ENCODE results near the gene OR4P4.

The OR4P4 gene

DNA sequence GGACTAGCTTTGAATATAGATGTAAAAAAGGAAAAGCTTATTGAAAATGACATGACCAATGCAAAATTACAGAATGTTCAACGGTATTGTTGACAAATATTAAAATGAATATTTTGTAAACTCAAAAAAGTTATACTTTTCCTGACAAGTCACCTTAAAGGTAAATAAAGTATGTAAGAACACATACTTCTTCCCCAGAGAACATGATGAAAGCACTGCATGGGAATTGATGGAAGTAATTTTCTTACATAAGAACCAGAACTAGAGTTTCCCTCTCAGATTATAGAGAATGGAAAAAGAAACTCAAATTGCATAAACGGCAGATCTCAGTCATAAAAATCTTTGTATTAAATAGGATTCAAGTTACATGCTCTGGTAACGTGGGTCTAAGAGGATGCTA is at the start of gene OR4P4:
TSS of gene OR4P4 (plus strand) at position 301 of the 400 bp plus-strand sequence.
- no peak for DNase-seq

DNA sequence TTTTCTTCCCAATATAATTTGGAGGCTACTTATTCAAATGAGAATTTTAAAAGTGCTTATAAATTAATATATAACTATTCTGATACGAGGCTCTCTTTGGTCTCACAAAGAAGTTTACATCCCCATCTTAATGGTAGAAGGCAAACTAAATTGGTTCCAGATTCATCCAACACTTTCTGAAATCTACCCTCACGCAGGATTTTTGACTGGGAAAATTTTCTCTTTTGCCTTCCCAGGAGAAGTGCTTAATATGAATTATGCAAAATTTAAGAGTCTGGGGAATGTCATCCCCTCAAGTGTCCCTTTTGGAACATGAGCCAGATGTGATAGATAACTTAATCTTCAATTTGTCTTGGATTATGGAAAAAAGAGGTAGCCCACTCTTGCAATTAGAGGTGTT is 27.4 kb upstream of the OR4P4 start, which contains the start of gene OR4C11:
TSS of gene OR4C11 (minus strand) at position 101 of the 400 bp plus-strand sequence. CDS start 3,272 bp downstream, outside the sequence.
- no peak for DNase-seq

DNA sequence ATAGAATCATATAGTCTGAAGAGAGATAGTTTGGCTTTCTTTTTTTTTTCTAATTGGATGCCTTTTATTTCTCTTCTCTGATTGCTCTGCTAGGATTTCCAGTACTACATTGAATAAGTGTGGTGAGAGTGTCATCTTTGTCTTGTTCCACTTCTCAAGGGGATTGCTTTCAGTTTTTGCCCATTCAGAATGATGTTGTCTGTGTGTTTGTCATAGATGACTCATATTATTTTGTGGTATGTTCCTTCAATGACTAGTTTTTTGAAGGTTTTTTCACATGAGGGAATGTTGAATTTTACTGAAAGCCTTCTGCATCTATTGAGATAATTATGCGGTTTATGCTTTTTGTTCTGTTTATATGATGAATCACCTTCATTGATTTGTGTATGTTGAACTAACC is 10.4 kb upstream of the OR4P4 start:
- no peak for DNase-seq

DNA sequence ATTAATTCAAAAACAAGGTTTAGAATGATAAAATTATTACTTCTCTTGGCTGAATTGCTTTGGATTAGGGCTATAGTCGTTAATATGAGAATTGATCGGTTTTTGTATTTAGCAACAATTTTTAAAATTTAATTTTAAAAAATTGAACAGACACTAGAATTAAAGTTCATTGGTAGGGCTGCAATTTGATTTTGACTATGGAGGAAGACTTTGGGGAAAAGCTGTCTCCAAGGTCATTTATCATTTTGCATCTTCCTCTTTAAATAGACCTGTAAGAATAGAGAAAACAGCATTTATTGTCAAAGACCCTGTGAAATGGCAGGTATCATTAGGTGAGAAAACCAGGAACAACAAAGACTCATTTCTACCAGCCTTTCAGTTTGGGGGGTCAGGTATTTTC is 13.1 kb downstream of the OR4P4 start, which contains the start of gene OR4S2:
TSS of gene OR4S2 (plus strand) at position 301 of the 400 bp plus-strand sequence. CDS start 2,577 bp downstream, outside the sequence.
- no peak for DNase-seq

DNA sequence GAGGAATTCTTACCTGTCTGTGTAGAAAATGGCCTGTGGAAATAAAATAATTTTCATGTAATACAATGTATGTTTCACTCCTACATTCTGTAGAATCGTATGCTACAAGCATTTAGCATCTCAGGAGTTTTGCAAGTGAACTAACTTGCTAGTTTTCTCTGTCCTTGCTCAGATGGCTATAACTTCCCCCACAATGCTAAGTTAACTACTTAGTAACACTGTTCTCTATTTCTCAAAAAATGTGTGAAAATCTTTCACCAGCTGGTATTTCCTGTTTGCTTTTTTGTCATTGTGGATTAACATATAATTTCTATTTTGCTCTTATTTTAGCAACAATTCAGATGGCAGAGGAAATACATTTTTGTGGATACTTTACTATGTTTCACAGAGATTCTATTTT is 17.6 kb downstream of the OR4P4 start:
- no peak for DNase-seq

DNA sequence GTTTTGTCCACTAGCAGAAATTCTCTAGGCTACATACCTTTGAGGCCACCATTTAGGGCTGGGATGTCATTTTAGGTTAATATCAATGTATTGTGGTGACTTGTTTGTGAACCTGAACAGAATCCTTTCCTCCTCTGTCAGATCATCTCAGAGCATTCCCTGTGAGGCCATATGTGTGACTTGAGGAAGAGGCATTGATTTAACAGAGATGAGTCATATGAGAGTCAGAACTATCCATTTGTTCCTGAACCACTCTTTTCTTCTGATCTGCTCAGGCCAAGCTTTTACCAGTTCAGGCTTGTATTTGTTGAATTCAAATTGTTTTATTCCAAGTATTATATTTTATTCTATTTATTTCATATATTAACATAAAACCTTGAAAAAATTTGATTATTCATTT is 20.2 kb downstream of the OR4P4 start:
- DNase-seq = no peak

DNA sequence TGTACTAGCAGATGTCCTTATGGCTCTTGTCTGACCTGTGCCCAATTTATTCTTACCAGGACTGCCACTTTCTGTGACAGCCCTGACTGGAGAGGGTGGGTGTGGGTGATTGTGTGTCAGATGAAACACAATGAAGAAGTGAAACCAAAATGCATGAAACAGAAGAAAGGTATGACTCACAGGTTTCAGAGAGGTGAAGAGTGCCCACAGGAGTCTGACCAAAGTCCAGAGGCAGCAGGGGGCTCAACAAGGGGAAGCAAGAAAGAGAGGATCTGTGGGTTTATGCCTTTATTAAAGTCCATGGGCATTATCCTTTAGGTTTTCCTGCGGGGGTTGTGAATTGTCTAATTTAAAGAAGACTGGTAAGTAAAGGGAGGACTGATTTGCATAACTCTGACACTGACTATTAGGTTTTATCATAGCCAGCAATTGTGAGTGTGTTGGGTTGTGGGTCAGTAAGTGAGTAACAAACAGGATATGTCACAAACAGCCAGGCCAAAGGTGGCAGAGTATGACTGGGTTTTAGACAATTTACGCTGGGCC is 23.2 kb downstream of the OR4P4 start:
- no peak for DNase-seq

DNA sequence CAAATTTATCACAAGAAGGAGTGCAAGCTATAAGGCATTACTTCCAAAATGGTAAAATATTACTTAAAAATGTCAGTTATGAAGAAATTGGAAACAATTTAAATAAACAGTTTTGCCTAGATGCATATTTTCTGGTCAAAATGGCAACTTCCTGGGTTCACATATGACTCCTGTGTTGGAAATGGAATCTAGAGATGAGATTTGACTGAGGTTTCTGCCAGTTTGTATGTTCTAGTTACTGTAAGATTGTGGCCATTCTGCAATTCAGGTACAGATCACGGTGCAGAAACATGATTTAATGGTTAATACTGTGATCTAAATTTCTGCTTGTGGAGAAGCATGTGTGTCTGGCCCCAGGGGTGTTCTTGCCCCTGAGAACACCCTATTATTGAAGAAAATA is 23.7 kb downstream of the OR4P4 start:
- no peak for DNase-seq

DNA sequence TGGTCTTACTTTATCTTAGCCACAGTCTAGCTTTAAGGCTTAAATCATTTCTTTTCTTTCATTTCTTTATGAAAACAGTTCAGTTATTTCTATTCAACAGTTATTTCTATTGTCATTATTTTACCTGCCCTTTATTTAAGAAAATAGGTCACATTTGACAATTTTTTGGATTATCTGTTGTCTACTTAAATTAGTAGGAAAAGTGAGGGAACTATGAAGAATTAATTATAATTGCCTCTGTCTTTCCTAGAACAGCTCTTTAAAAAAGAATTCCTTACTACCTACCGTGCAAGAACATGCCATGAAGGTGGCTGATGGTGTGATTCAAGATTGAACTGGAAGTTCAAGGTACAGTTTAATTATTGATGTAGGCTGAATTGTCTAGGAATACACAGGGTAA is 27.0 kb downstream of the OR4P4 start, which contains the start of gene OR4C6:
TSS of gene OR4C6 (plus strand) at position 301 of the 400 bp plus-strand sequence. CDS start 2,966 bp downstream, outside the sequence.
- no peak for DNase-seq

DNA sequence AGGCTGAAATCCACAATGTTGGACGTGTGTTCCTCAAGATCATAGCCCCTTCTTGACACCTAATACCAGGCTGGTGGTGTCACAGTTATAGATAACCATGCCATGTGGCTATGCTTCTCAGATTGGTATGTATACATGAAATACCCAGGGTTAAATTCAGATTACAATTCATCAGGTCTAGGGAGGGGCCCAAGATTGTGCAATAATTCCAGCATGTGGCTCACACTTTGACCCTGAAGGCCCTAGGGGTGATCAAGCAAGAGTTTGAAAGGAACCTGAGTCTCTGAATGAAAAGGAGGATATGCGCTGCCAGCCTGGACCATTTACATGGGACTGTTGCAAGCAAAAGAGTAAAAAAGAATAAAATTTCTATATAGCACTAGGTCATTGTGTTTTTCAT is 34.5 kb downstream of the OR4P4 start:
- no peak for DNase-seq

DNA sequence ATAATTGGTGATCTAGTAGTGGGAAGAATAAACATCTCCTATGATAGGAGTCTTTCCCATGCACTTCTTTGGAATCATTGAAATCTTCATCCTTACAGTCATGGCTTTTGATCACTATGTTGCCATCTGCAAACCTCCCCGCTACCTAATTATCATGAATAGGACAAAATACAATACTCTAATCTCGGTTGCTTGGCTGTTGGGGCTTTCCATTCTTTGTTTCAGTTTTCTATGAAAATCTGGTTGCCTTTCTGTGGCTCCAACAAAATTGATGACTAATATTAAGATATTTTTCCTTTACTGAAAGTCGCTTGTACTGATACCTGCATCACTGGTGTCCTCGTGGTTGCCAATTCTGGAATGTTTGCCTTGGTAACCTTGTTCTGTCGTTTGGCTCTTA is 38.9 kb downstream of the OR4P4 start:
- DNase-seq = no peak
